ENCODE data around the gene SPON2.

SPON2 gene

DNA sequence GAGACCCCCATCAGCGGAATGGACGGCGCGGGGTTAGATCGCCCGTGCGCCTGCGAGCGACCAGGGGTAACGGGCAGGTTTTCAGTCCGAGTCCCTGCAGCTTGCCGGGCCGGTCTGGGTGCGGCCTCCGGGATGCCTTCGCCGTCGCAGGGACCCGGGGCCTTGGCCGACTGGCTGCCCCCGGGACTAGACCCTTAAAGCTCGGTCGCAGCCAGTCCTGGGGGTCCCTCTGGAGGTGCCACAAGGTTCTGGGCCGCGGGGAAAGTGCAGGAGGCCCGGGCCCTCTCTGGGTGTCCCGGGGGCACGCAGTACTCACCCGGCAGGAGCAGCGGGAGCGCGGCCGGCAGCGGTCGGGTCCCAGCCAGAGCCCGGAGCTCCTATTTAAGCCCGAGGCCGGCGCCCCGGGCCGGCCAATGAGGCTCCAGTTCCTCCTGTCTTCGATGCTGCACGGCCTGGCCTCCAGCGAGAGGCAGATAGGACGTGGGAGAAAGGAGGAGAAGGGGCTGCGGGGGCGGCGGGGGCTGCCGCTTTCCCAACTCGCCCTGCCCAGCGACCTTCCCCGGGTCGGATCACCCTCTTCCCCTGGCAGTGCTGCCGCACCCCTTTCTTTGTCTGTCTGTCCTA lies at the start of gene SPON2:
SPON2 (minus strand) TSS at position 356 of the 624 bp plus-strand sequence.
- DNase-seq = no peak
- TF ChIP-seq GATA1 (IDR thresholded peaks at IDR 0.05; ENCODE audit: low read depth, low read length) (no peak), POLR2A (IDR thresholded peaks at IDR 0.05; ENCODE audit: low read length) (no peak)

DNA sequence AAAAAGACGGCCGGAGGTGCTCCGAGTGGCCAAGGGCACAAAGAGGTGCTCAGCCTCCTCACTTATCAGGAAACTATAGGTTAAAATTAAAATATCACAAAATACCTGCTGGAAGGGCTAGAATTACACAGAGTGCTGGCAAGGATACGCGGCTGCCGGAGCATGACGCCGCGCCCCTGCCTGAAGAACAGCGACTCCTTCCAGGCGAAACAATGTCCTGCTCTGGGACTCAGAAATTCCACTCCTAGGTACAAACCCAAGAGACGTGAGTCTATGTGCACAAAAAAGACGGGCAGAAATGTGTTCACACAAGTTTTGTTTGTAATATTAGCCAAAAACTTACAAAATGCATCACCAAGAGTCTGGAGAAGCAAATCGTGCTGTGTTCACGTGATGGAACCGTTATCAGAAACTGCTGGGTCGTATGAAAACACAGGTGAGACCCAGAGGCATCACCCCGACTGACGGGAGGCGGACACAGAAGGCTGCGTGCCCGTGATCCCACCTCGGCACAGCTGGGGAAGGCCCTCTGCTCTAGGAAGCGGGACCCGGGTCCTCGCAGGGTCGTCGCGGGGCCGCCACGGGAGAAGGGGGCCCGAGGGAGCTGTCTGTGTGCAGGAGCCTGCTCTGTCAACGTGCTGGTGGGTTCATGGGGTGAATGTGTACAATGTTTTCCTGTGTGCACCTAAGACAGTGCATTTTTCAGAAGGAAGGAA lies 48.9 kb upstream of the SPON2 start:
- DNase-seq = no peak
- no peak for TF ChIP-seq GATA1 (IDR thresholded peaks at IDR 0.05; ENCODE audit: low read depth, low read length)
- TF ChIP-seq POLR2A (IDR thresholded peaks at IDR 0.05; ENCODE audit: low read length) = no peak

- no peak for DNase-seq
- TF ChIP-seq POLR2A (IDR thresholded peaks at IDR 0.05; ENCODE audit: low read length) = no peak
- no peak for TF ChIP-seq GATA1 (IDR thresholded peaks at IDR 0.05; ENCODE audit: low read depth, low read length)
Observed at GRCh38 chr4:1220566-1220965, 48.2 kb upstream of the SPON2 start.

- TF ChIP-seq GATA1 (IDR thresholded peaks at IDR 0.05; ENCODE audit: low read depth, low read length) (no peak), POLR2A (IDR thresholded peaks at IDR 0.05; ENCODE audit: low read length) (no peak)
- DNase-seq = no peak
Observed at GRCh38 chr4:1219566-1219950, 47.2 kb upstream of the SPON2 start.

DNA sequence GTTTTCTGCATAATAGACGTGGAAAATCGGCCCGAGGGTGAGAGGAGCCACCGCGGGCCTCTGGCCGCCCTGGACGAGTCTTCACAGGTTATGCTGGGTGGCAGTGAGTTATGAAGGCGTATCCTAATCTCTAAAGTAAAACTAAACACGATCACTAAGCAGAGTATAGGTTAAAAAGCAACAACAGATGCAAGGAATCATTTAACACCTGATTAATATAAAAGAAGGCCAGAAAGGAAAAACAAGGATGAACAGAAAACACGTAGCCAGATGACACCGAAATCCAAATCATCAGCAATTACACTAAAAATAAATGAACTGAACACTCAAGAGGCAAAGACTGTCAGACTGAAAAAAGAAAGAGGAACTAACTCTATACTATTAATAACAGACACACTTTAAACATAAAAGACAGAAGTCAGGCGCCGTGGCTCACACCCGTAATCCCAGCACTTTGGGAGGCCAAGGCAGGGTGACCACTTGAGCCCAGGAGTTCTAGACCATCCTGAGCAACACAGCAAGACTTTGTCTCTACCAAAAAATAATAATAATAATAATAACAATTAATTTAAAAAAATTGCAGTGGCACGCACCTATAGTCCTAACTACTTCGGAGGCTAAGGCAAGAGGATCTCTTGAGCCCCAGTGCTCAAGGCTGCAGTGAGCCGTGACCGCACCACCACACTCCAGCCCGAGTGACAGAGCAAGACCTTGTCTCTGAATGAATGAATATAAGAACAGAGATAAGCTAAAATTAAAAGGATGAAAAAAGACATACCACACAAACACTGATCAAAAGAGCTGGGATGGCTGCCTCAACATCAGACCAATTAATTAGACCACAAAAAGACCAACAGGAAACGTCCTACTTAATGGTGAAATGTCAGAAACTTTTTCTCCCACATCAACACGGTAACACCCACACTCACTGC lies 46.5 kb upstream of the SPON2 start:
- TF ChIP-seq GATA1 (IDR thresholded peaks at IDR 0.05; ENCODE audit: low read depth, low read length) (no peak), POLR2A (IDR thresholded peaks at IDR 0.05; ENCODE audit: low read length) (no peak)
- DNase-seq = no peak

DNA sequence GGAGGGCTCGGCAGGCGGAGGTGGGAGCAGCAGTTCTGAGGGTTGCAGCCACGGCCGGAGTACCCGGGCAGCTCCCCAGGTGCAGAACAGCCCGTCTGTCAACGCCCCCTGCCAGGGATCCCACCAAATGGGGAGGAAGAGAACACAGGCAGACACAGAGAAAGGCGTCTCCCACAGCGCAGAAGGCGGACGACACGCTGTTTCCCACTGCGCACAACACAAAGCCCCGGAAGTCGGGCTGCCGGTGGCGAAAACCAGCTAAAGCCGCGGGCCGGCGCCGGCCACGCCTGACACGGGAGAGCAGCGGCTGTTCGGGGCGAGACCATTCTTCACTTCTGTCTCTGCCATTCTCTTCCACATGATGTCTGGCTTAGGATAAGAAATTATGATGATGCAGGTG lies 45.0 kb upstream of the SPON2 start:
- DNase-seq = no peak
- no peak for TF ChIP-seq POLR2A (IDR thresholded peaks at IDR 0.05; ENCODE audit: low read length)
- TF ChIP-seq GATA1 (IDR thresholded peaks at IDR 0.05; ENCODE audit: low read depth, low read length) = no peak

GRCh38 chr4:1216869-1217294 lies 44.5 kb upstream of the SPON2 start:
- TF ChIP-seq POLR2A (IDR thresholded peaks at IDR 0.05; ENCODE audit: low read length) = no peak
- DNase-seq = no peak

- DNase-seq = no peak
- no peak for TF ChIP-seq POLR2A (IDR thresholded peaks at IDR 0.05; ENCODE audit: low read length)
- no peak for TF ChIP-seq GATA1 (IDR thresholded peaks at IDR 0.05; ENCODE audit: low read depth, low read length)
Observed at GRCh38 chr4:1216076-1216614, 43.8 kb upstream of the SPON2 start.

DNA sequence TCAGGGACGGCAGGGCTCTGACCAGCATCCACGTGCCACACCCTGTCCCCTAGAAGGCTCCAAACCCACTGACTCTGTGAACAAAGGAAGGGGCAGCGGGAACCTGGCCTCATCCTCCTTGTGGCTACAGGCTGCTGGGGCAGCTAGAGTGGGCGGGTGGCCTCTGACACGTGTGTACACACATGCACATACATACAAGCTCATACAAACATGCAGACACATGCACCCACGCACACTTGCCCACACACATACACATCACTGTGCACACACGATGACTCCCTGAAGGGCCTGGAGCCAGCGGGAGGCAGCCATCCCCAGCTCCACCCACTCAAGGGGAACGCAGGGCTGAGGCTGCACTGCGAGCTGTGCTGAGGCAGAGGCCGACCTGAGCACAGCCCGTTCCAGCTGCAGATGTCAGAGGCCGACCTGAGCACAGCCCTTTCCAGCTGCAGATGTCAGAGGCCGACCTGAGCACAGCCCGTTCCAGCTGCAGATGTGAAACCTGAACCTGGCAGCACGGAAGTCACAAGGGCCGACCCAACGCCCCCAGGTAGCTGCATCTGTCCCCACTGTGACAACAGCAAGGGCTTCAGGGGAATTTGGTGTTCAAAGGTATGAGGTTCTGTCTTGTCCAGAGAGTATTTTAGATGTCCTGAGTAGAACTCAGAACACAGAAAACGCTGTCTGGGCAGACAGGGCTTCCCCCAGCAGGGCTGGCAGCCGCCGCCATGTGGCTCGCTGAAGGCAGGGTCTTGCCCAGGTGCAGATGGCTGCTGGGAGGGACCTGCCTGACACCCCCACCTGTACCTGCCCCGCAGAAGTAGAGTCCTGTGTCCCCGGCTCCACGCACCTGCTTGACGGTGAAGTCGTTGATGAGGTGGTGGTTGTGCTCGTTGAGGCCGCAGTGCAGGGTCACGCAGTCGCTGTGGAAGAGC lies 43.0 kb upstream of the SPON2 start:
- no peak for TF ChIP-seq POLR2A (IDR thresholded peaks at IDR 0.05; ENCODE audit: low read length)
- no peak for DNase-seq

DNA sequence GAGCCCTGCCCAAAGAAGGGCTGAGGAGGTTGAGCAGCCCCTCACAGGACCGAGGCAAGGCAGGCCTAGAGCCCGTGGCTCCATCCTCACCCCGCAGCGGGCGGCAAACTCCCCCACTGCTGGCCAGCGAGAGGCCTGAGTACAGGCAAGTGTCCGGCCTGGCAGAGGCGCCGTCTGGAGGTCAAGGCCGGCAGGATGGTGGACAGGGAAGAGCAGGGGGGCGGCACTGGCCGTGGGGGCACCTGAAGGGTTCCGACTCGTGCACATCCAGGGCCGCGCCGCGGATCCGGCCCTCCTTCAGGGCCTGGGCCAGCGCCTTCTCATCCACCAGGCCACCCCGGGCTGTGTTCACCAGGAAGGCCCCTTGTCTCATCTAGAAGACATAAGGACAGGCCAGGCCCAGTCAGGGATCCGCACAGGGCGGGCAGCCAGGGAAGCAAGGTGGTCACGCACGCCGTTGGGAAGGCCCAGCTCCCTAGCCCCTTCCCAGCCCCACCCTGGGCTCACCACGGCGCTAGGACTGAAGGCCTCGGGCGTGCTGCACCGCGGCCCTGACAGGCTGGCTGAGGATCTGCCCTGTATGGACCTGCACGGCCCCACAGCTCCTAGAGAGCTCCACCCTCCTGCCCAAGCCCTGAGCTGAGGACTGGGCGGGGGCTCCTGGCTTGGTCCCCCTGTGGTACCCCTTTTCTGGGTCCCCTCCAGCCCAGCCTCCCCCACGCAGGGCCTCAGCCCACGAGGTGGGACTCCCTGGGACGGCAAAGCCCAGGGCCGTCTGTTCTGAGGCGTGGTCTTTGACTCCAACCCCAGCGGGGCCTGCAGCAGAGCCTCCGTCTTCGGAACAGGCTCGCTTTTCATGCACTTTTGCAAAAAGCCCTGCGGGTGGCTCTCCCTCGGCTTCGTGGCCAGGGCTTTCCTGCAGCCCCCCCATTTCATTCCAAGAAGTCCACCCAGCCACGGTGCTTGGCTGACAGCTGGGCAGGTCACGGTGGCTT lies 42.0 kb upstream of the SPON2 start:
- no peak for TF ChIP-seq POLR2A (IDR thresholded peaks at IDR 0.05; ENCODE audit: low read length)
- TF ChIP-seq GATA1 (IDR thresholded peaks at IDR 0.05; ENCODE audit: low read depth, low read length) = no peak
- no peak for DNase-seq

DNA sequence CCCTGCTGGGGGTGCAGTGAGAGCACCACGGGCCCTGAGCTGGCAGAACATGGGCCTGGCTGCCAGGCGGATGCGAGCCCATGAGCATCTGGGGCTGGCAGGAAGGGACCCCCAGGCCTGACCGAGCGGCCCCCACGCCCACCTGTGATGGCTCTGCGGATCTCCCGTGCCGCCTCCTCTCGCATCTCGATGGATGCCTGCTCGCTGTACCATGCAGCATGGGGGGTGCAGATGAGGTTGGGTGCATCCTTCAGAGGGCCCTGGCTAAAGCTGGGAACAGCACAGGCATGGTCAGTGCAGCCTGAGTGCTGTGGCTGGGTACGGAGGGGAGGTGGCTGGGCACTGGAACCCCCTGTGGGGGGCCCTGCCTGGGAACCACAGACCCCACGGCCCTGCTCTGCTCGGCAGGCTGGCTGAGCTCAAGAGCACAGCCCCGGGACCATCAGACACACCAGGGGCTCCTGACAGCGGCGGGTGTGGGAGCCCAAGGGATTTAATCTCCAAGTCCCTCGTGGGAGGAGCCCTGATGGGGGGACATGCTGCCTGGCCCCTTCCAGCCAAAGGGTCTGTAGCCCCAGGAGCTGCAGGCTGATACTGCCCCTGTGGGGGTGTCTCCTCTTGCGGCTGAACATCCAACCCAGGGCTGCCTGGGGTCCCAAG lies 41.1 kb upstream of the SPON2 start:
- TF ChIP-seq GATA1 (IDR thresholded peaks at IDR 0.05; ENCODE audit: low read depth, low read length) (no peak), POLR2A (IDR thresholded peaks at IDR 0.05; ENCODE audit: low read length) (no peak)

More for the DNA sequence above, 41.1 kb upstream of the SPON2 start:
- DNase-seq = no peak
